ENCODE measurements around the gene KSR1. TPM values are rescaled to one million over a fixed set of nuclear protein-coding genes. Genes with fewer than 3 reads are reported as not detected.

KSR1 gene
- total RNA-seq, 2 experiments from 2014 or later = 53.9 to 58.2 TPM

DNA sequence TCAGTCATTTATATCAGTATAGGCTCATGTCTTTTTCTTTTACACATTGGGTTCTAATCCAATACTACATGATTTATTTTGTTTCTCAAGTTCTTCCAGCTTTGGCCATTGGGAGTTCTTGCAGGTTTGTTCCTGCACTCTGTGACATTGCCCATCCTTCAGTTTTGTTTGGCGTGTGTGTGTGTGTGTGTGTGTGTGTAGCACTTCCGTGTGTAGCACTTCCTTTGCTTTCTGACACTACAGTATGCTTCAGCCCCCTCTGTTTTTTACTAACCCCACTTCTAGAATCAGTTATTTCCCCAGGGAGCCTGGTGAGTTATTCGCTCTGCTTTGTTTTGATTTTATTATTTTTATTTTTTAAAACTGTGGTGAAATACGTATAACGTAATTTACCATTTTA lies 99.1 kb downstream of the KSR1 start:
- Mint-ChIP-seq H3K27me3 (no peaks in the 10 kb centered on the region), H3K36me3 (ENCODE audit: low read depth) (peaks cover 30% of the 10 kb centered on the region), H3K9me3 (no peaks in the 10 kb centered on the region), H3K27ac (no peak overlapping the region), H3K4me3 (no peak overlapping the region), H3K4me1 (ENCODE audit: low read depth) (peaks cover 25% of the 10 kb centered on the region)
- CTCF ChIA-PET = no interaction called here
- no peak for TF ChIP-seq CTCF (IDR thresholded peaks at IDR 0.05)
- ATAC-seq = no peak
- DNase-seq = no peak
- POLR2A ChIA-PET = no interaction called here
- intact Hi-C loops (cut with micrococcal nuclease) = no loop called here

DNA sequence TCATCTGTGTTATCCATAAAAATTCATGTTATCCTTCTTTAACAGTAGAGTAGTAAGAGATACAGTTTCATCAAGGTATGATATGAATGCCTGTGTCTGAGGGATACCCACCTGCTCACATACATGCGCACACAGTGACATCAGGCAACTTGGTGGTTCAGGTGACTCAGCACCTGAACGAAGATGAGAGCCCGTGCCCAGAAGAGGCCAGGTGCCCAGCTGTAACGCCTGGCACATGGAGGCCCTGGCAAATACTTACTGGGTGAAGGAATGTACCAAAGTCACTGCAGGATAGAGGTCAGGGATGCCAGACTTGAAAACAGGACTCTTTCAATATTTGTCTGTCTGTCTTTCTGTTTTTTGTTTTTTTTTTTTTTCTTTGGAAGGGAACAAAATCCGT lies 102.1 kb downstream of the KSR1 start:
- intact Hi-C loops (cut with micrococcal nuclease) = no loop called here
- ATAC-seq (no peak), DNase-seq (no peak)
- CTCF ChIA-PET = no interaction called here
- POLR2A ChIA-PET = interaction anchor here (0.7 kb wide), 1 partner anchor 10 kb away, joined by 3 read pairs; no protein-coding TSS in a partner anchor
- TF ChIP-seq CTCF (IDR thresholded peaks at IDR 0.05) = no peak
- Mint-ChIP-seq H3K4me1 (ENCODE audit: low read depth) (peaks cover 12% of the 10 kb centered on the region), H3K4me3 (no peak overlapping the region), H3K36me3 (ENCODE audit: low read depth) (peaks cover 18% of the 10 kb centered on the region), H3K27ac (no peak overlapping the region), H3K27me3 (no peaks in the 10 kb centered on the region), H3K9me3 (no peaks in the 10 kb centered on the region)

- no peaks in the 10 kb centered on the region for H3K27me3 Mint-ChIP-seq
- H3K4me1 Mint-ChIP-seq (ENCODE audit: low read depth) = peaks cover 16% of the 10 kb centered on the region
- CTCF ChIA-PET = interaction anchor here (2.2 kb wide), 1 partner anchor 41 kb away, joined by 12 read pairs; no protein-coding TSS in a partner anchor
- no peak overlapping the region for H3K27ac Mint-ChIP-seq
- no peak for ATAC-seq
- no peaks in the 10 kb centered on the region for H3K9me3 Mint-ChIP-seq
- no peak for DNase-seq
- POLR2A ChIA-PET = interaction anchor here (9.1 kb wide), 1 partner anchor 13 kb away, joined by 43 read pairs; no protein-coding TSS in a partner anchor
- H3K36me3 Mint-ChIP-seq (ENCODE audit: low read depth) = peaks cover 23% of the 10 kb centered on the region
- intact Hi-C loops (cut with micrococcal nuclease) = no loop called here
- H3K4me3 Mint-ChIP-seq = no peak overlapping the region
- no peak for TF ChIP-seq CTCF (IDR thresholded peaks at IDR 0.05)
Measured at GRCh38 chr17:27558842-27559505, 102.7 kb downstream of the KSR1 start.

DNA sequence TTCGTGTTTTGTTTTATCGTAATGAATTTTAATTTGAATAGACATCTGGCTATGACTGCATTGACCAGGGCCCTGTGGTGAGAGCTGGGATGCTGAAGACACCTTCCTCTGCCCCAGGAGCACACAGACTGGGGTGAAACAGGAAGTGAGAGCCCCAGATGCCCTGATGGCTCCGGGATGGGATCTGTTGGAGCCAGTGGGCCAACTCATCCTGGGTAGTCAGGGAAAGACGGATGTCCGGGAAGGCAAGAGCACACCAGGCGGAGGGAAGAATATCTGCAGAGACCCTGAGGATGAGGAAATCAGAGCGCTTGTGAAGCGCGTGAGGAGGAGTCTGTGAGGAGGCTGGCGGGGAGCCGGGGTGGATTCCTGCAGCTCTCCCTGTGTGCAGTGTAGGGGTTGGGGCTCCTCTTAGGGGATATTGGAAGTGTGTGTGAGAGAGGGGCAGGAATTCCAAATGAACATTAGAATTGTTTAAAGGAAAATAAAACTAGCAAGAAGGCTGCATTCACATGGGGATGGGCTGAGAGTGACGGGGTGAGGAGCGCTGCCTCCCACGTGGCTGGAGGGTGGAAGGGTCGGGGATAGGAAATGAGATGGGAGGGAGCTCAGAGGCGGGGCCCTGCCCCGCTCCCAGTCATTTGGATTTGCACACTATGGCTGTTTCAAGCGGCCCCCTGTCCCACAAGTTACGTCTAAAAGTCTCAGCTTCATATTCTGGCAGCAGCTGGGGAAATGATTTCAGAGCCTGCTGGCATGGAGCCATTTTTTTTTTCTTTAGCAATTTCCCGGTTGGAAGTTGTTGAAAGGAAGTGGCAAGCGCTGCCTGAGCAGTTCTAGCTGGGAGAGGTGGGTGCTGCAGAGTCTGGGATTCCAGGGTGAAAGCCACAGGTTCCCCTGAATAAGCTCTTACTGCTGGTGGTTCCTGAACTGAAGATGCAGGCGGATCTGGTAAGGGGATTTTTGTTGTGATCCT lies 103.5 kb downstream of the KSR1 start:
- DNase-seq (no peak), ATAC-seq (no peak)
- Mint-ChIP-seq H3K4me1 (ENCODE audit: low read depth) (peaks cover 24% of the 10 kb centered on the region), H3K4me3 (no peak overlapping the region), H3K9me3 (no peaks in the 10 kb centered on the region), H3K36me3 (ENCODE audit: low read depth) (peaks cover 28% of the 10 kb centered on the region), H3K27ac (no peak overlapping the region), H3K27me3 (no peaks in the 10 kb centered on the region)
- ChIA-PET POLR2A (interaction anchor here (9.1 kb wide), 1 partner anchor 14 kb away, joined by 43 read pairs; no protein-coding TSS in a partner anchor), CTCF (interaction anchor here (0.9 to 2.2 kb wide), 3 partner anchors 9 to 323 kb away, joined by 3 to 12 read pairs (median 3); no protein-coding TSS in a partner anchor)
- no peak for TF ChIP-seq CTCF (IDR thresholded peaks at IDR 0.05)
- intact Hi-C loops (cut with micrococcal nuclease) = no loop called here
